Stomach (tissue), 9 donors: ENCODE data around the gene RSPH9. TPM values are rescaled to one million over a fixed set of nuclear protein-coding genes. Genes with fewer than 3 reads are reported as not detected.

ENCODE experiments used
- DNase-seq, 2 donors: peaks; one replicate each; pipeline versions ENCODE4 v3.0.0 to v3.0.0-alpha.2; 2013 to 2019
- H3K27ac ChIP-seq, 5 donors: fragments of 200-600 bp in 4 of 5; sonication (generic) in 4 of 5; one replicate each; pipeline ENCODE4 v1.5.1; 2013 to 2019; ENCODE audit warnings: mild to moderate bottlenecking in 1 of 5, moderate library complexity in 1 of 5
- H3K27me3 ChIP-seq, 3 donors: fragments of 200-600 bp; sonication (generic); one replicate each; pipeline ENCODE4 v1.5.1; 2017 to 2019; ENCODE audit warnings: mixed run types in 1 of 3
- H3K36me3 ChIP-seq, 4 donors: fragments of 200-600 bp; sonication (generic); 1 replicate in 3 of 4; 2 replicates in 1 of 4; pipeline ENCODE4 v1.5.1; 2016 to 2019
- H3K4me1 ChIP-seq, 4 donors: fragments of 200-600 bp; sonication (generic); one replicate each; pipeline ENCODE4 v1.5.1; 2016 to 2019
- H3K4me3 ChIP-seq, 4 donors: fragments of 200-600 bp; sonication (generic) in 3 of 4; one replicate each; pipeline ENCODE4 v1.5.1; 2016 to 2019; ENCODE audit warnings: mild to moderate bottlenecking in 1 of 4
- H3K9me3 ChIP-seq, 4 donors: fragments of 200-600 bp; sonication (generic); one replicate each; pipeline ENCODE4 v1.5.1; 2016 to 2019
- CTCF ChIP-seq, 7 experiments: fragments of 450-650 bp in 4 of 7; fragments of 200-600 bp in 3 of 7; sonication (generic) in 3 of 7; IDR thresholded peaks; one replicate each; pipeline ENCODE4 v1.5.1; 2016 to 2019; ENCODE audit warnings: antibody characterized with exemption in 7 of 7, control low read depth in 2 of 7, mild to moderate bottlenecking in 1 of 7
- EP300 ChIP-seq: sonication (generic); formaldehyde crosslinking; IDR thresholded peaks from one replicate; pipeline ENCODE4 v1.6.1; 2017; ENCODE audit warnings: antibody characterized with exemption
- POLR2A ChIP-seq, 4 donors: fragments of 450-650 bp; IDR thresholded peaks; one replicate each; pipeline ENCODE4 v1.6.1; 2016; ENCODE audit warnings: antibody characterized with exemption in 4 of 4, control low read depth in 2 of 4, mild to moderate bottlenecking in 1 of 4, moderate library complexity in 1 of 4
- POLR2AphosphoS5 ChIP-seq, 3 donors: sonication (generic); formaldehyde crosslinking; IDR thresholded peaks; one replicate each; pipeline ENCODE4 v1.6.1; 2016; ENCODE audit warnings: antibody characterized with exemption in 3 of 3
- WGBS, 5 donors: extraction: QIAGEN DNeasy Blood & Tissue Kit in 3 of 5; methylation state at CpG; one replicate each; pipeline versions ENCODE4 v1.1.5 to v1.1.7; 2013 to 2018; 5-methylcytosine and 5-hydroxymethylcytosine counted together
- intact Hi-C: fragments of 100-400 bp; cut with DNase I; formaldehyde crosslinking; loops from one replicate; pipeline ENCODE4 v1.15.1; 2023; ENCODE audit warnings: low total_unique reads
- polyA plus RNA-seq, 3 donors: library from polyadenylated mRNA; stranded (reverse); fragments of 200-250 nt; gene quantifications; one replicate each; pipeline ENCODE4 v1.2.3, GENCODE V29; 2013
- total RNA-seq, 5 donors: library from RNA; depleted of rRNA; stranded (reverse); fragments of >200 nt; gene quantifications; one replicate each; pipeline versions ENCODE4 v1.1.0 to v1.2.3, GENCODE V29; 2014 to 2016
- donor health status: healthy with polysubstance abuse.
- donor health status: Bipolar disorder and iron deficiency.
- donor health status: healthy.

RSPH9 gene
- total and polyA plus RNA-seq, 8 donors = 0.18 to 0.92 (median 0.42) TPM; not detected in 4

GRCh38 chr6:43671011-43671800, 26.4 kb downstream of the RSPH9 start:
- Histone ChIP-seq H3K4me1 (peaks cover 42 to 69% (median 56%) of the 10 kb centered on the region in 4 donors), H3K27me3 (no peaks in the 10 kb centered on the region), H3K27ac (peak overlapping the region; percentile 4 to 74 (median 53)), H3K4me3 (no peak overlapping the region), H3K9me3 (no peaks in the 10 kb centered on the region), H3K36me3 (peaks cover 42 to 61% (median 60%) of the 10 kb centered on the region in 4 donors)
- intact Hi-C loops = no loop called here
- 90 to 95% (median 93%) methylated on average over 7 to 8 of the region's 8 CpGs for WGBS, 5 donors
- no peak for DNase-seq
- TF ChIP-seq POLR2AphosphoS5 (IDR thresholded peaks at IDR 0.05) (no peak), CTCF (IDR thresholded peaks at IDR 0.05) (no peak), POLR2A (IDR thresholded peaks at IDR 0.05) (no peak)

- Histone ChIP-seq H3K9me3 (no peaks in the 10 kb centered on the region), H3K4me3 (no peak overlapping the region), H3K4me1 (peaks cover 42 to 66% (median 54%) of the 10 kb centered on the region in 4 donors), H3K27me3 (no peaks in the 10 kb centered on the region), H3K27ac (peak overlapping the region; percentile 4 to 74 (median 53)), H3K36me3 (peaks cover 50 to 70% (median 68%) of the 10 kb centered on the region in 4 donors)
- 63 to 73% (median 70%) methylated on average over 14 to 16 of the region's 16 CpGs for WGBS, 5 donors
- intact Hi-C loops = no loop called here
- peak; percentile 47 to 67 for DNase-seq
- TF ChIP-seq POLR2A (IDR thresholded peaks at IDR 0.05) = no peak
- peak in 2 of 3 donors; percentile 28 to 46 for TF ChIP-seq POLR2AphosphoS5 (IDR thresholded peaks at IDR 0.05)
Measured at GRCh38 chr6:43671801-43672690, 27.2 kb downstream of the RSPH9 start.

- peaks cover 27 to 51% (median 39%) of the 10 kb centered on the region in 4 donors for H3K4me1 ChIP-seq
- no peaks in the 10 kb centered on the region for H3K9me3 ChIP-seq
- DNase-seq = peak in 1 of 2 donors; percentile 72
- peaks cover 65 to 85% (median 84%) of the 10 kb centered on the region in 4 donors for H3K36me3 ChIP-seq
- TF ChIP-seq EP300 = no peak
- TF ChIP-seq POLR2AphosphoS5 (IDR thresholded peaks at IDR 0.05) = no peak
- no peak for TF ChIP-seq CTCF (IDR thresholded peaks at IDR 0.05)
- no peak for TF ChIP-seq POLR2A (IDR thresholded peaks at IDR 0.05)
- no peak overlapping the region for H3K4me3 ChIP-seq
- H3K27ac ChIP-seq = peak overlapping the region in 3 of 5 donors; percentile 20 to 74 (median 42)
- 78 to 90% (median 83%) methylated on average over 12 to 15 of the region's 15 CpGs for WGBS, 5 donors
- no peaks in the 10 kb centered on the region for H3K27me3 ChIP-seq
- intact Hi-C loops = no loop called here
Measured at GRCh38 chr6:43673444-43674084, 28.7 kb downstream of the RSPH9 start.

- intact Hi-C loops = no loop called here
- H3K4me1 ChIP-seq = peaks cover 20 to 44% (median 32%) of the 10 kb centered on the region in 4 donors
- no peaks in the 10 kb centered on the region for H3K9me3 ChIP-seq
- no peak overlapping the region for H3K4me3 ChIP-seq
- 90 to 97% (median 94%) methylated on average over 2 of the region's 2 CpGs for WGBS, 5 donors
- no peak for DNase-seq
- TF ChIP-seq EP300 (no peak), CTCF (IDR thresholded peaks at IDR 0.05) (no peak), POLR2A (IDR thresholded peaks at IDR 0.05) (no peak), POLR2AphosphoS5 (IDR thresholded peaks at IDR 0.05) (no peak)
- peaks cover 69 to 92% (median 91%) of the 10 kb centered on the region in 4 donors for H3K36me3 ChIP-seq
- H3K27me3 ChIP-seq = no peaks in the 10 kb centered on the region
- peak overlapping the region in 1 of 5 donors; percentile 74 for H3K27ac ChIP-seq
Measured at GRCh38 chr6:43674291-43674690, 29.5 kb downstream of the RSPH9 start.
